Measurements from ENCODE around the gene ATAD3C. TPM values are rescaled to one million over a fixed set of nuclear protein-coding genes. Genes with fewer than 3 reads are reported as not detected.

The ATAD3C gene
- total and polyA plus RNA-seq, 2 of the 4 experiments (the other 2 are of a cell fraction): not detected

- no peak overlapping the region for H2BK20ac ChIP-seq (ENCODE audit: low read depth, low read length)
- 0 out of 2 replicates have a peak overlapping the region, but pooled peaks have one; percentile 21 for H3K4ac ChIP-seq (ENCODE audit: low read depth, low read length)
- no peak overlapping the region for H3K4me2 ChIP-seq (ENCODE audit: low read depth, low read length)
- no peak overlapping the region for H2AK9ac ChIP-seq (replicated peaks; ENCODE audit: low read depth, low read length, poor library complexity)
- H4K20me1 ChIP-seq (ENCODE audit: insufficient read depth, low read length): no peaks in the 10 kb centered on the region
- no peaks in the 10 kb centered on the region for H3K36me3 ChIP-seq (ENCODE audit: control insufficient read depth, insufficient read depth, low read length)
- 0 out of 2 replicates have a peak overlapping the region, but pooled peaks have one; percentile 16 for H4K5ac ChIP-seq (ENCODE audit: low read depth, low read length)
- no peak overlapping the region for H3K9ac ChIP-seq (ENCODE audit: low read depth, low read length)
- H2BK5ac ChIP-seq (ENCODE audit: low read depth, low read length, poor library complexity, severe bottlenecking): no peak overlapping the region
- no peak overlapping the region for H3K27ac ChIP-seq (ENCODE audit: insufficient read depth, low read length)
- intact Hi-C loops (cut with micrococcal nuclease) (no loop called here), in situ Hi-C loops (cut with MboI; ENCODE audit: low sequenced_read_pairs) (no loop called here), dilution Hi-C loops (cut with HindIII; ENCODE audit: low sequenced_read_pairs, unreplicated experiment) (no loop called here)
- no peak overlapping the region for H3K4me3 ChIP-seq (ENCODE audit: insufficient read depth, low read depth, low read length)
- no peak overlapping the region for H2BK120ac ChIP-seq (ENCODE audit: low read depth, low read length)
- no peak overlapping the region; the same call in 2 of the 3 replicates for H2BK15ac ChIP-seq (ENCODE audit: low read depth, low read length)
- H3K56ac ChIP-seq (ENCODE audit: extremely low read depth, insufficient read depth, low read length): no peak overlapping the region
- peak overlapping the region in 1 of 2 experiments; percentile 73; a peak in 2 of 4 replicates for H4K8ac ChIP-seq (ENCODE audit: low read depth in 2 of 2, low read length in 2 of 2)
- BruUV-seq (replicated peaks): no TSS peak
- H4K91ac ChIP-seq (ENCODE audit: insufficient read depth, low read depth, low read length): no peak overlapping the region
- H2AFZ ChIP-seq (replicated peaks; ENCODE audit: low read length, poor library complexity): peak overlapping the region; percentile 51
- H3K79me1 ChIP-seq (ENCODE audit: low read depth in 1 of 2, low read length in 2 of 2): no peaks in the 10 kb centered on the region
- 50% methylated on average over 1 of the region's 6 CpGs; no CpG with 5 or more reads in 1 of the 2 experiments for WGBS, 2 experiments (ENCODE audit: extremely low coverage in 2 of 2, insufficient read length in 1 of 2)
- H3K9me3 ChIP-seq (ENCODE audit: control insufficient read depth, insufficient read depth, low read length): no peaks in the 10 kb centered on the region
- H2AK5ac ChIP-seq (ENCODE audit: low read depth, low read length): peak overlapping the region; percentile 1; the same call in 1 of the 2 replicates
- H3K4me1 ChIP-seq (ENCODE audit: control insufficient read depth, insufficient read depth, low read length): peaks cover 20% of the 10 kb centered on the region
- TF ChIP-seq MAZ (IDR thresholded peaks at IDR 0.05; ENCODE audit: borderline replicate concordance, low read depth, low read length) (no peak), POLR2A (IDR thresholded peaks at IDR 0.05; ENCODE audit: low read depth, low read length) (no peak), RFX5 (IDR thresholded peaks at IDR 0.05; ENCODE audit: low read depth, low read length) (no peak), FOS (IDR thresholded peaks at IDR 0.05; ENCODE audit: low read depth, low read length) (no peak), MXI1 (IDR thresholded peaks at IDR 0.05; ENCODE audit: borderline replicate concordance, low read depth, low read length) (no peak), CEBPB (IDR thresholded peaks at IDR 0.05; ENCODE audit: low read depth, low read length) (no peak), RAD21 (IDR thresholded peaks at IDR 0.05; ENCODE audit: low read length) (no peak), RCOR1 (IDR thresholded peaks at IDR 0.05; ENCODE audit: insufficient replicate concordance, low read length) (no peak), NFE2L2 (IDR thresholded peaks at IDR 0.05; ENCODE audit: low read depth, low read length) (no peak), SMC3 (IDR thresholded peaks at IDR 0.05; ENCODE audit: low read depth, low read length) (no peak), CHD1 (IDR thresholded peaks at IDR 0.05; ENCODE audit: low read depth, low read length) (no peak), ELK1 (IDR thresholded peaks at IDR 0.05; ENCODE audit: borderline replicate concordance, low read depth, low read length) (no peak), CTCF (conservative IDR thresholded peaks at IDR 0.05; ENCODE audit: low read depth, low read length) (no peak), MAFK (IDR thresholded peaks at IDR 0.05; ENCODE audit: low read depth, low read length) (no peak), BHLHE40 (IDR thresholded peaks at IDR 0.05; ENCODE audit: low read depth, low read length) (no peak), USF2 (IDR thresholded peaks at IDR 0.05; ENCODE audit: low read depth, low read length) (no peak)
- no peak overlapping the region for H3K23ac ChIP-seq (ENCODE audit: low read depth, low read length)
- ChIA-PET CTCF (interaction anchor here (1.0 kb wide), 1 partner anchor 55 kb away, joined by 3 read pairs; the partner anchor contains the start of gene AURKAIP1), POLR2A (ENCODE audit: unreplicated experiment) (no interaction called here)
- H3K18ac ChIP-seq (ENCODE audit: low read depth, low read length): no peak overlapping the region
- ATAC-seq (ENCODE audit: low read depth) (peak; percentile 22), DNase-seq (peak; percentile 27)
- 0 out of 2 replicates have a peak, but pooled peaks cover under 1% of the 10 kb centered on the region for H3K9me1 ChIP-seq (ENCODE audit: insufficient read depth, low read length)
- H3K27me3 ChIP-seq (ENCODE audit: control insufficient read depth, insufficient read depth, low read length): no peaks in the 10 kb centered on the region
- no peak overlapping the region for H3K14ac ChIP-seq (replicated peaks; ENCODE audit: low read depth, low read length)
Observed at GRCh38 chr1:1429671-1430073, 19.8 kb upstream of the ATAD3C start.
